HepG2 (cell line): Measurements from ENCODE around the gene FCER1G. TPM values are rescaled to one million over a fixed set of nuclear protein-coding genes. Genes with fewer than 3 reads are reported as not detected.
A peak's percentile ranks its signal among the peaks of the same experiment; 100 is the strongest.

Experiments
- GATA4 ChIP-seq: sonication (generic); IDR thresholded peaks from 2 replicates; pipeline ENCODE4 v1.6.1; 2016; ENCODE audit warnings: antibody characterized with exemption, low read depth, borderline replicate concordance
- HOXD1 ChIP-seq: sonication (generic); formaldehyde crosslinking; IDR thresholded peaks from 2 replicates; pipeline ENCODE4 v1.5.0; 2020; ENCODE audit warnings: missing genetic modification reagents
- KMT2B ChIP-seq: IDR thresholded peaks from 2 replicates; pipeline ENCODE4 v1.6.1; 2016; ENCODE audit warnings: missing genetic modification reagents, missing compliant biosample characterization
- NR2F1 ChIP-seq, 2 experiments: fragments of 450-650 bp in 1 of 2; formaldehyde crosslinking in 1 of 2; IDR thresholded peaks; 2 replicates each; pipeline versions ENCODE4 v1.5.0 to v1.6.1; 2016 to 2020; ENCODE audit warnings: mild to moderate bottlenecking in 1 of 2, missing compliant biosample characterization in 1 of 2, missing genetic modification reagents in 1 of 2, moderate library complexity in 1 of 2
- PAF1 ChIP-seq: IDR thresholded peaks from 2 replicates; pipeline ENCODE4 v1.6.1; 2016; ENCODE audit warnings: missing genetic modification reagents, missing compliant biosample characterization
- REXO4 ChIP-seq: sonication (generic); formaldehyde crosslinking; IDR thresholded peaks from 2 replicates; pipeline ENCODE4 v1.8.0; 2022; ENCODE audit warnings: missing genetic modification reagents, mild to moderate bottlenecking, borderline replicate concordance
- SAFB2 ChIP-seq: sonication (generic); formaldehyde crosslinking; IDR thresholded peaks from 2 replicates; pipeline ENCODE4 v1.5.1; 2020; ENCODE audit warnings: missing genetic modification reagents, low read depth, mild to moderate bottlenecking, borderline replicate concordance
- TAF15 ChIP-seq: fragments of 200-400 bp; formaldehyde crosslinking; IDR thresholded peaks from one replicate; pipeline ENCODE4 v1.6.1; 2018; ENCODE audit warnings: mild to moderate bottlenecking, low read depth, low read length; ENCODE audit not compliant: poor library complexity, severe bottlenecking
- ZNF441 ChIP-seq: sonication (generic); formaldehyde crosslinking; IDR thresholded peaks from 2 replicates; pipeline ENCODE4 v1.7.0; 2021; ENCODE audit warnings: missing genetic modification reagents, borderline replicate concordance
- ZNF496 ChIP-seq: sonication (generic); formaldehyde crosslinking; IDR thresholded peaks from 2 replicates; pipeline ENCODE4 v1.8.1; 2023; ENCODE audit warnings: mild to moderate bottlenecking, moderate library complexity, missing genetic modification reagents; ENCODE audit not compliant: insufficient replicate concordance
- ZNF547 ChIP-seq: sonication (generic); formaldehyde crosslinking; IDR thresholded peaks from 2 replicates; pipeline ENCODE4 v1.5.1; 2020; ENCODE audit warnings: mild to moderate bottlenecking, missing genetic modification reagents
- ZNF570 ChIP-seq: sonication (generic); formaldehyde crosslinking; IDR thresholded peaks from 2 replicates; pipeline ENCODE4 v1.4.0; 2020; ENCODE audit warnings: mild to moderate bottlenecking, missing genetic modification reagents, borderline replicate concordance
- ZNF605 ChIP-seq: sonication (generic); formaldehyde crosslinking; IDR thresholded peaks from 2 replicates; pipeline ENCODE4 v1.8.0; 2022; ENCODE audit warnings: mild to moderate bottlenecking, missing genetic modification reagents
- polyA plus RNA-seq, 8 experiments: library from polyadenylated mRNA; depleted of rRNA in 3 of 8; stranded (reverse) in 7 of 8; unstranded in 1 of 8; fragments of >200 nt; fragmentation: Illumina TruSeq in 4 of 8; extraction: Trizol in 4 of 8; gene quantifications; 2 replicates each; pipeline versions ENCODE4 v1.2.1 to v1.2.3, GENCODE V29; 2011 to 2016; ENCODE audit warnings: low read depth in 4 of 8, missing spikeins in 1 of 8, mixed read lengths in 1 of 8; ENCODE audit not compliant: insufficient read depth in 1 of 8
- total RNA-seq, 5 experiments: library from RNA; depleted of rRNA; stranded (reverse); fragments of >200 nt; fragmentation: Illumina TruSeq; extraction: Trizol; gene quantifications; 2 replicates each; pipeline ENCODE4 v1.2.3, GENCODE V29; 2016; ENCODE audit warnings: low read depth in 1 of 5
- TF ChIP-seq, protein P1 (sequence below): sonication (generic); formaldehyde crosslinking; IDR thresholded peaks from 2 replicates; pipeline ENCODE4 v1.4.0; 2020; ENCODE audit warnings: missing genetic modification reagents
- TF ChIP-seq, protein P2 (sequence below): IDR thresholded peaks from 2 replicates; pipeline ENCODE4 v1.6.1; 2016; ENCODE audit warnings: low read depth, missing genetic modification reagents, missing compliant biosample characterization
- TF ChIP-seq, protein P3 (sequence below): sonication (generic); formaldehyde crosslinking; IDR thresholded peaks from 2 replicates; pipeline ENCODE4 v1.5.0; 2020; ENCODE audit warnings: missing genetic modification reagents
- TF ChIP-seq, protein P4 (sequence below): sonication (generic); formaldehyde crosslinking; IDR thresholded peaks from 2 replicates; pipeline ENCODE4 v1.5.1; 2020; ENCODE audit warnings: missing genetic modification reagents, mild to moderate bottlenecking, borderline replicate concordance

FCER1G gene
- total and polyA plus RNA-seq, 2 of the 13 experiments (the other 11 are each of a cell fraction or from before 2014, with no cell fraction given): 1.3 to 6.4 TPM

DNA sequence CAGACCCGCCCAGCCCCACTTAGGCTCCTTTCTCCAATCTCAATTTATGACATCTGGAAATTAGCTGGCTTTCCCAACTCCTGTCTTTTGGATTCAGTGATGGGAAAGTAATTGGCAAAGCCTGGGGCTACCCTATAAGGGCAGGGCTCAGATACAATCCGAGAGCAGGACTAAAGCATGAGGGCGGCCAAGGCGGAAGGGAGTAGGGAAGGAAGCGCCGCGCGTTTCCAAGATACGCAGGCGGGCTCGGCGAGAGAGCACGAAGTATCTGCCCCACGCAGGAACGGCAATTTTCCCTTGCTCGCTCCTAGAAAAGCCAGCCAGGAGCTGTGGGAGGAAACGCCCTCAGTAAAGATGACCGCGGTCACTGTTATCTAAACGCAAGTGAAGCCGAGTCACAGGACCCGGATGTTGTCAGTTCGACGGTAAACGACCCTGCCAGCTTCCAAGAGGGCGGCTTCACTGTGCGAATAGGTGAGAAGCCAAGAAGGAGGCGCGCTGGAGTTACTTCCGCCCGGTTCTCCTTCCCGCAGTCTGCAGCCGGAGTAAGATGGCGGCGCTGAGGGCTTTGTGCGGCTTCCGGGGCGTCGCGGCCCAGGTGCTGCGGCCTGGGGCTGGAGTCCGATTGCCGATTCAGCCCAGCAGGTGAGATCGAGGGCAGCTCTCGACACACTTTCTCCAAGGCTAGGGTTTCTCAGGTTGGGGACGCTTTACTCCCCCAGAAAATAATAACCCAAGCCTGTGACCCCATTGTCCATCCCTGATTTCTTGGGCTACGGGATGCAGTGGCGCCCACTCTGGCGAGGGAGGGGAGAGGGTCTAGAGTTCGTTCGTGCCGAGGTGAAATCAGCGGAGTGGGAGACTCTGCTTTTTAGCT is 13.0 kb upstream of the FCER1G start, which contains the start of gene NDUFS2 (continued):
- TF ChIP-seq SAFB2 (CRISPR knock-in tag) (0 out of 2 replicates have a peak, but pooled peaks have one; percentile 50), ZNF605 (CRISPR knock-in tag) (peak; percentile 27; the same call in 1 of the 2 replicates), ZNF570 (0 out of 2 replicates have a peak, but pooled peaks have one; percentile 52), NR2F1 (CRISPR knock-in tag; IDR thresholded peaks at IDR 0.05) (no peak), KMT2B (CRISPR knock-in tag) (peak; percentile 72), PAF1 (CRISPR knock-in tag) (no peak), GATA4 (peak; percentile 25; the same call in 1 of the 2 replicates), HOXD1 (no peak), TAF15 (no peak), REXO4 (CRISPR knock-in tag) (no peak), ZNF496 (CRISPR knock-in tag) (no peak), ZNF547 (CRISPR knock-in tag) (no peak), ZNF441 (peak; percentile 63; the same call in 1 of the 2 replicates)
- TF ChIP-seq, protein P1, sequence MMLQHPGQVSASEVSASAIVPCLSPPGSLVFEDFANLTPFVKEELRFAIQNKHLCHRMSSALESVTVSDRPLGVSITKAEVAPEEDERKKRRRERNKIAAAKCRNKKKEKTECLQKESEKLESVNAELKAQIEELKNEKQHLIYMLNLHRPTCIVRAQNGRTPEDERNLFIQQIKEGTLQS (CRISPR knock-in tag): no peak
- TF ChIP-seq, protein P2, sequence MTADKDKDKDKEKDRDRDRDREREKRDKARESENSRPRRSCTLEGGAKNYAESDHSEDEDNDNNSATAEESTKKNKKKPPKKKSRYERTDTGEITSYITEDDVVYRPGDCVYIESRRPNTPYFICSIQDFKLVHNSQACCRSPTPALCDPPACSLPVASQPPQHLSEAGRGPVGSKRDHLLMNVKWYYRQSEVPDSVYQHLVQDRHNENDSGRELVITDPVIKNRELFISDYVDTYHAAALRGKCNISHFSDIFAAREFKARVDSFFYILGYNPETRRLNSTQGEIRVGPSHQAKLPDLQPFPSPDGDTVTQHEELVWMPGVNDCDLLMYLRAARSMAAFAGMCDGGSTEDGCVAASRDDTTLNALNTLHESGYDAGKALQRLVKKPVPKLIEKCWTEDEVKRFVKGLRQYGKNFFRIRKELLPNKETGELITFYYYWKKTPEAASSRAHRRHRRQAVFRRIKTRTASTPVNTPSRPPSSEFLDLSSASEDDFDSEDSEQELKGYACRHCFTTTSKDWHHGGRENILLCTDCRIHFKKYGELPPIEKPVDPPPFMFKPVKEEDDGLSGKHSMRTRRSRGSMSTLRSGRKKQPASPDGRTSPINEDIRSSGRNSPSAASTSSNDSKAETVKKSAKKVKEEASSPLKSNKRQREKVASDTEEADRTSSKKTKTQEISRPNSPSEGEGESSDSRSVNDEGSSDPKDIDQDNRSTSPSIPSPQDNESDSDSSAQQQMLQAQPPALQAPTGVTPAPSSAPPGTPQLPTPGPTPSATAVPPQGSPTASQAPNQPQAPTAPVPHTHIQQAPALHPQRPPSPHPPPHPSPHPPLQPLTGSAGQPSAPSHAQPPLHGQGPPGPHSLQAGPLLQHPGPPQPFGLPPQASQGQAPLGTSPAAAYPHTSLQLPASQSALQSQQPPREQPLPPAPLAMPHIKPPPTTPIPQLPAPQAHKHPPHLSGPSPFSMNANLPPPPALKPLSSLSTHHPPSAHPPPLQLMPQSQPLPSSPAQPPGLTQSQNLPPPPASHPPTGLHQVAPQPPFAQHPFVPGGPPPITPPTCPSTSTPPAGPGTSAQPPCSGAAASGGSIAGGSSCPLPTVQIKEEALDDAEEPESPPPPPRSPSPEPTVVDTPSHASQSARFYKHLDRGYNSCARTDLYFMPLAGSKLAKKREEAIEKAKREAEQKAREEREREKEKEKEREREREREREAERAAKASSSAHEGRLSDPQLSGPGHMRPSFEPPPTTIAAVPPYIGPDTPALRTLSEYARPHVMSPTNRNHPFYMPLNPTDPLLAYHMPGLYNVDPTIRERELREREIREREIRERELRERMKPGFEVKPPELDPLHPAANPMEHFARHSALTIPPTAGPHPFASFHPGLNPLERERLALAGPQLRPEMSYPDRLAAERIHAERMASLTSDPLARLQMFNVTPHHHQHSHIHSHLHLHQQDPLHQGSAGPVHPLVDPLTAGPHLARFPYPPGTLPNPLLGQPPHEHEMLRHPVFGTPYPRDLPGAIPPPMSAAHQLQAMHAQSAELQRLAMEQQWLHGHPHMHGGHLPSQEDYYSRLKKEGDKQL: no peak
- TF ChIP-seq, protein P3, sequence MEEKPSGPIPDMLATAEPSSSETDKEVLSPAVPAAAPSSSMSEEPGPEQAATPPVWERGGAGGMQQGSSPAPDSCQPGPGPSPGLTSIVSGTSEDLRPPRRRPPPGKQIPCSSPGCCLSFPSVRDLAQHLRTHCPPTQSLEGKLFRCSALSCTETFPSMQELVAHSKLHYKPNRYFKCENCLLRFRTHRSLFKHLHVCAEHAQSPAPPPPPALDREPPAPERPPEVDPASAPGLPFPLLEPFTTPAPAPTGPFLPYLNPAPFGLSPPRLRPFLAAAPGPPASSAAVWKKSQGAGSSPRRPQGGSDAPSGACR (CRISPR knock-in tag): no peak
- TF ChIP-seq, protein P4, sequence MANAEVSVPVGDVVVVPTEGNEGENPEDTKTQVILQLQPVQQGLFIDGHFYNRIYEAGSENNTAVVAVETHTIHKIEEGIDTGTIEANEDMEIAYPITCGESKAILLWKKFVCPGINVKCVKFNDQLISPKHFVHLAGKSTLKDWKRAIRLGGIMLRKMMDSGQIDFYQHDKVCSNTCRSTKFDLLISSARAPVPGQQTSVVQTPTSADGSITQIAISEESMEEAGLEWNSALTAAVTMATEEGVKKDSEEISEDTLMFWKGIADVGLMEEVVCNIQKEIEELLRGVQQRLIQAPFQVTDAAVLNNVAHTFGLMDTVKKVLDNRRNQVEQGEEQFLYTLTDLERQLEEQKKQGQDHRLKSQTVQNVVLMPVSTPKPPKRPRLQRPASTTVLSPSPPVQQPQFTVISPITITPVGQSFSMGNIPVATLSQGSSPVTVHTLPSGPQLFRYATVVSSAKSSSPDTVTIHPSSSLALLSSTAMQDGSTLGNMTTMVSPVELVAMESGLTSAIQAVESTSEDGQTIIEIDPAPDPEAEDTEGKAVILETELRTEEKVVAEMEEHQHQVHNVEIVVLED (CRISPR knock-in tag): peak; percentile 85
